ENCODE data around the gene THSD8.

Gene THSD8

GRCh38 chr19:12801466-12802266, at the start of gene THSD8, which contains the start of gene PRDX2:
TSS of gene THSD8 (plus strand) at chr19:12802069. CDS start at chr19:12802072, 3 bp downstream.
TSS of gene PRDX2 (minus strand) at chr19:12801800. CDS start at chr19:12801261, 539 bp downstream.
- Histone ChIP-seq H3K9ac (ENCODE audit: low read length) (peak within 1 kb of the TSS; percentile 80), H3K27ac (ENCODE audit: low read length) (no peak within 1 kb of the TSS), H3K27me3 (ENCODE audit: control insufficient read depth, insufficient read depth, low read length) (peaks cover 7% of the 10 kb centered on the region), H3K4me1 (ENCODE audit: control insufficient read depth, low read depth, low read length) (peaks cover 9% of the 10 kb centered on the region), H3K4me3 (ENCODE audit: low read length) (peak within 1 kb of the TSS; percentile 78), H3K36me3 (ENCODE audit: control insufficient read depth, low read depth, low read length) (peaks cover 23% of the 10 kb centered on the region), H3K9me3 (ENCODE audit: control insufficient read depth, low read depth, low read length) (no peaks in the 10 kb centered on the region)

- Histone ChIP-seq H3K36me3 (ENCODE audit: control insufficient read depth, low read depth, low read length) (no peaks in the 10 kb centered on the region), H3K4me1 (ENCODE audit: control insufficient read depth, low read depth, low read length) (no peaks in the 10 kb centered on the region), H3K9ac (ENCODE audit: low read length) (no peak overlapping the region), H3K4me3 (ENCODE audit: low read length) (no peak overlapping the region), H3K27ac (ENCODE audit: low read length) (no peak overlapping the region), H3K27me3 (ENCODE audit: control insufficient read depth, insufficient read depth, low read length) (peaks cover 29% of the 10 kb centered on the region), H3K9me3 (ENCODE audit: control insufficient read depth, low read depth, low read length) (no peaks in the 10 kb centered on the region)
Observed at GRCh38 chr19:12754465-12755196, 47.2 kb upstream of the THSD8 start.

GRCh38 chr19:12756150-12756883, 45.6 kb upstream of the THSD8 start:
- H3K27me3 ChIP-seq (ENCODE audit: control insufficient read depth, insufficient read depth, low read length) = peaks cover 12% of the 10 kb centered on the region
- H3K9ac ChIP-seq (ENCODE audit: low read length) = no peak overlapping the region
- H3K27ac ChIP-seq (ENCODE audit: low read length) = no peak overlapping the region

GRCh38 chr19:12757544-12758274, 44.2 kb upstream of the THSD8 start:
- Histone ChIP-seq H3K36me3 (ENCODE audit: control insufficient read depth, low read depth, low read length) (no peaks in the 10 kb centered on the region), H3K4me3 (ENCODE audit: low read length) (peak overlapping the region; percentile 42), H3K9me3 (ENCODE audit: control insufficient read depth, low read depth, low read length) (no peaks in the 10 kb centered on the region), H3K9ac (ENCODE audit: low read length) (no peak overlapping the region), H3K27ac (ENCODE audit: low read length) (no peak overlapping the region), H3K27me3 (ENCODE audit: control insufficient read depth, insufficient read depth, low read length) (no peaks in the 10 kb centered on the region), H3K4me1 (ENCODE audit: control insufficient read depth, low read depth, low read length) (no peaks in the 10 kb centered on the region)

More at GRCh38 chr19:12756150-12756883, 45.6 kb upstream of the THSD8 start:
- no peaks in the 10 kb centered on the region for H3K36me3 ChIP-seq (ENCODE audit: control insufficient read depth, low read depth, low read length)
- no peak overlapping the region for H3K4me3 ChIP-seq (ENCODE audit: low read length)
- H3K4me1 ChIP-seq (ENCODE audit: control insufficient read depth, low read depth, low read length) = no peaks in the 10 kb centered on the region
- H3K9me3 ChIP-seq (ENCODE audit: control insufficient read depth, low read depth, low read length) = no peaks in the 10 kb centered on the region

GRCh38 chr19:12759686-12760085, 42.2 kb upstream of the THSD8 start:
- Histone ChIP-seq H3K36me3 (ENCODE audit: control insufficient read depth, low read depth, low read length) (peaks cover 10% of the 10 kb centered on the region), H3K4me1 (ENCODE audit: control insufficient read depth, low read depth, low read length) (no peaks in the 10 kb centered on the region), H3K4me3 (ENCODE audit: low read length) (no peak overlapping the region), H3K9ac (ENCODE audit: low read length) (no peak overlapping the region), H3K27ac (ENCODE audit: low read length) (no peak overlapping the region), H3K9me3 (ENCODE audit: control insufficient read depth, low read depth, low read length) (no peaks in the 10 kb centered on the region), H3K27me3 (ENCODE audit: control insufficient read depth, insufficient read depth, low read length) (no peaks in the 10 kb centered on the region)

GRCh38 chr19:12763100-12763499, 38.8 kb upstream of the THSD8 start:
- Histone ChIP-seq H3K27ac (ENCODE audit: low read length) (no peak overlapping the region), H3K9ac (ENCODE audit: low read length) (no peak overlapping the region), H3K4me3 (ENCODE audit: low read length) (no peak overlapping the region), H3K27me3 (ENCODE audit: control insufficient read depth, insufficient read depth, low read length) (no peaks in the 10 kb centered on the region), H3K36me3 (ENCODE audit: control insufficient read depth, low read depth, low read length) (peaks cover 12% of the 10 kb centered on the region), H3K4me1 (ENCODE audit: control insufficient read depth, low read depth, low read length) (no peaks in the 10 kb centered on the region), H3K9me3 (ENCODE audit: control insufficient read depth, low read depth, low read length) (no peaks in the 10 kb centered on the region)

GRCh38 chr19:12764698-12765097, 37.2 kb upstream of the THSD8 start:
- Histone ChIP-seq H3K27me3 (ENCODE audit: control insufficient read depth, insufficient read depth, low read length) (no peaks in the 10 kb centered on the region), H3K36me3 (ENCODE audit: control insufficient read depth, low read depth, low read length) (peaks cover 12% of the 10 kb centered on the region), H3K4me3 (ENCODE audit: low read length) (no peak overlapping the region), H3K9ac (ENCODE audit: low read length) (no peak overlapping the region), H3K27ac (ENCODE audit: low read length) (no peak overlapping the region), H3K9me3 (ENCODE audit: control insufficient read depth, low read depth, low read length) (no peaks in the 10 kb centered on the region), H3K4me1 (ENCODE audit: control insufficient read depth, low read depth, low read length) (no peaks in the 10 kb centered on the region)

- no peak overlapping the region for H3K27ac ChIP-seq (ENCODE audit: low read length)
- H3K4me1 ChIP-seq (ENCODE audit: control insufficient read depth, low read depth, low read length) = peaks cover 4% of the 10 kb centered on the region
- peaks cover 12% of the 10 kb centered on the region for H3K36me3 ChIP-seq (ENCODE audit: control insufficient read depth, low read depth, low read length)
- peak overlapping the region; percentile 53 for H3K4me3 ChIP-seq (ENCODE audit: low read length)
- no peaks in the 10 kb centered on the region for H3K27me3 ChIP-seq (ENCODE audit: control insufficient read depth, insufficient read depth, low read length)
- no peaks in the 10 kb centered on the region for H3K9me3 ChIP-seq (ENCODE audit: control insufficient read depth, low read depth, low read length)
- no peak overlapping the region for H3K9ac ChIP-seq (ENCODE audit: low read length)
Observed at GRCh38 chr19:12766051-12766521, 35.8 kb upstream of the THSD8 start.

- Histone ChIP-seq H3K27ac (ENCODE audit: low read length) (no peak overlapping the region), H3K27me3 (ENCODE audit: control insufficient read depth, insufficient read depth, low read length) (no peaks in the 10 kb centered on the region), H3K4me1 (ENCODE audit: control insufficient read depth, low read depth, low read length) (peaks cover 4% of the 10 kb centered on the region), H3K9ac (ENCODE audit: low read length) (no peak overlapping the region), H3K9me3 (ENCODE audit: control insufficient read depth, low read depth, low read length) (no peaks in the 10 kb centered on the region), H3K36me3 (ENCODE audit: control insufficient read depth, low read depth, low read length) (peaks cover 12% of the 10 kb centered on the region), H3K4me3 (ENCODE audit: low read length) (no peak overlapping the region)
Observed at GRCh38 chr19:12767150-12767549, 34.7 kb upstream of the THSD8 start.

- Histone ChIP-seq H3K4me3 (ENCODE audit: low read length) (no peak overlapping the region), H3K4me1 (ENCODE audit: control insufficient read depth, low read depth, low read length) (peaks cover 4% of the 10 kb centered on the region), H3K27ac (ENCODE audit: low read length) (no peak overlapping the region), H3K9me3 (ENCODE audit: control insufficient read depth, low read depth, low read length) (no peaks in the 10 kb centered on the region), H3K36me3 (ENCODE audit: control insufficient read depth, low read depth, low read length) (peaks cover 12% of the 10 kb centered on the region), H3K27me3 (ENCODE audit: control insufficient read depth, insufficient read depth, low read length) (no peaks in the 10 kb centered on the region), H3K9ac (ENCODE audit: low read length) (no peak overlapping the region)
Observed at GRCh38 chr19:12767666-12768065, 34.2 kb upstream of the THSD8 start.

GRCh38 chr19:12769689-12770088, 32.2 kb upstream of the THSD8 start:
- no peak overlapping the region for H3K27ac ChIP-seq (ENCODE audit: low read length)
- H3K9ac ChIP-seq (ENCODE audit: low read length) = no peak overlapping the region
- peaks cover 2% of the 10 kb centered on the region for H3K36me3 ChIP-seq (ENCODE audit: control insufficient read depth, low read depth, low read length)
- H3K4me3 ChIP-seq (ENCODE audit: low read length) = peak overlapping the region; percentile 37
- H3K9me3 ChIP-seq (ENCODE audit: control insufficient read depth, low read depth, low read length) = no peaks in the 10 kb centered on the region
- peaks cover 4% of the 10 kb centered on the region for H3K4me1 ChIP-seq (ENCODE audit: control insufficient read depth, low read depth, low read length)
- no peaks in the 10 kb centered on the region for H3K27me3 ChIP-seq (ENCODE audit: control insufficient read depth, insufficient read depth, low read length)

Measured in iPS-18a (cell line).